ENCODE data around the gene FARP1. TPM values are rescaled to one million over a fixed set of nuclear protein-coding genes. Genes with fewer than 3 reads are reported as not detected.
A peak's percentile ranks its signal among the peaks of the same experiment; 100 is the strongest.

FARP1 gene
- total and polyA plus RNA-seq, 2 experiments from 2014 or later: 43.2 to 44.2 TPM

DNA sequence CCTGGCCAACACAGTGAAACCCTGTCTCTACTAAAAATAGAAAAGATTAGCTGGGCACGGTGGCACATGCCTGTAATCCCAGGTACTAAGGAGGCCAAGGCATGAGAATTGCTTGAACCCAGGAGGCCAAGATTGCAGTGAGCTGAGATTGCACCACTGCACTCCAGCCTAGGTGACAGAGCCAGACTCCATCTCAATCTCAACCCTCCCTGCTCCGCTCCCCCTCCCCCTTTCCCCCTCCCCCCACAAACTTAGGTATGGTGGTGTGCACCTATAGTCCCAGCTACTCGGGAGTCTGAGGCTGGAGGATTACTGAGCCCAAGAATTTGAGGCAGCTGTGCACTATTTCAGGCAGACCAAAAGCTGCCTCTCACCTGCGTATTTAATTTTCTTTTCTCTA, 55.8 kb downstream of the FARP1 start:
- H3K27me3 ChIP-seq: no peaks in the 10 kb centered on the region
- no peaks in the 10 kb centered on the region for H3K36me3 ChIP-seq
- H3K9me3 ChIP-seq (ENCODE audit: low read depth): no peaks in the 10 kb centered on the region
- no peak for DNase-seq (ENCODE audit: low read depth in 1 of 2, low spot score in 1 of 2)
- peaks cover 34% of the 10 kb centered on the region for H3K4me1 ChIP-seq (ENCODE audit: low read depth)
- no peak overlapping the region for H3K4me3 ChIP-seq
- no peak overlapping the region for H3K27ac ChIP-seq
- no peak for TF ChIP-seq CTCF (IDR thresholded peaks at IDR 0.05; ENCODE audit: low read depth, low read length)

DNA sequence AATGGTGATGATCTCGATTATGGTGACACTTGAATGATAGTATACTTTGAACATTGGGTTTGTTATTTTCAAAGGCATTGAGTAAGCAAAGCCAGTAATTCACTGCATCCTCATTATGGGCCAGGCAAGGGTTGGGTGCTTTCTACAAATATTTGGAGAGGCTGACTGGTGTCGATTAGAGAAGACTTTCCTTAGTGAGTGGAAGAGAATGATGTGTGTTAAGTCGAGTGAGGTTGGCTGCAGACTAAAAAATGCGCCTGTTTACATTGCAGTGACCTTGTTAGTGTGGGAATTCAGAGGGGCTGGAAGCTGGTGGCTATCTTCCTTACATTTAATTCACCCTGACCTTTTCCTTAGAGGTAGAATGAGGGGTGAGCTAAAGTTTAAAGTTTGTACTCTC, 56.6 kb downstream of the FARP1 start:
- Histone ChIP-seq H3K4me1 (ENCODE audit: low read depth) (peaks cover 34% of the 10 kb centered on the region), H3K27ac (peak overlapping the region; percentile 68), H3K27me3 (no peaks in the 10 kb centered on the region), H3K9me3 (ENCODE audit: low read depth) (no peaks in the 10 kb centered on the region), H3K4me3 (no peak overlapping the region), H3K36me3 (no peaks in the 10 kb centered on the region)
- DNase-seq (ENCODE audit: low read depth in 1 of 2, low spot score in 1 of 2): no peak
- TF ChIP-seq CTCF (IDR thresholded peaks at IDR 0.05; ENCODE audit: low read depth, low read length): no peak

GRCh38 chr13:98200211-98200878, 57.5 kb downstream of the FARP1 start:
- Histone ChIP-seq H3K27me3 (no peaks in the 10 kb centered on the region), H3K36me3 (no peaks in the 10 kb centered on the region), H3K9me3 (ENCODE audit: low read depth) (no peaks in the 10 kb centered on the region), H3K4me1 (ENCODE audit: low read depth) (peaks cover 34% of the 10 kb centered on the region), H3K27ac (peak overlapping the region; percentile 68), H3K4me3 (no peak overlapping the region)
- DNase-seq (ENCODE audit: low read depth in 1 of 2, low spot score in 1 of 2): no peak
- TF ChIP-seq CTCF (IDR thresholded peaks at IDR 0.05; ENCODE audit: low read depth, low read length): no peak

DNA sequence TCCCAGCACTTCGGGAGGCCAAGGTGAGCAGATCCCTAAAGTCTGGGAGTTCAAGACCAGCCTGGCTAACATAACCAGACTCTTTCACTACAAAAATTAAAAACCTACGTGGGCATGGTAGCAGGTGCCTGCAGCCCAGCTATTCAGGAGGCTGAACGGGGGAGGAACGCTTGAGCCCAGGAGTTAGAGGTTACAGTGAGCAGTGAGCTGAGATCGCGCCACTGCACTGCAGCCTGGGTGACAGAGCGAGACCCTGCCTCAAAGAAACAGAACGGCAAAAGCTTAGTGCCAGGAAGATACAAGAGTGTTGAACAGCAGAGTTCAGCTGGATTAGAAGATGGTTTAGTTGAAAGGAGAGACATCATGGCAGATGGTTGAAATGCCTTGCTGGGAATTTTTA, 58.3 kb downstream of the FARP1 start:
- Histone ChIP-seq H3K4me1 (ENCODE audit: low read depth) (peaks cover 34% of the 10 kb centered on the region), H3K27me3 (no peaks in the 10 kb centered on the region), H3K27ac (no peak overlapping the region), H3K4me3 (no peak overlapping the region), H3K9me3 (ENCODE audit: low read depth) (no peaks in the 10 kb centered on the region), H3K36me3 (no peaks in the 10 kb centered on the region)
- no peak for DNase-seq (ENCODE audit: low read depth in 1 of 2, low spot score in 1 of 2)
- no peak for TF ChIP-seq CTCF (IDR thresholded peaks at IDR 0.05; ENCODE audit: low read depth, low read length)

DNA sequence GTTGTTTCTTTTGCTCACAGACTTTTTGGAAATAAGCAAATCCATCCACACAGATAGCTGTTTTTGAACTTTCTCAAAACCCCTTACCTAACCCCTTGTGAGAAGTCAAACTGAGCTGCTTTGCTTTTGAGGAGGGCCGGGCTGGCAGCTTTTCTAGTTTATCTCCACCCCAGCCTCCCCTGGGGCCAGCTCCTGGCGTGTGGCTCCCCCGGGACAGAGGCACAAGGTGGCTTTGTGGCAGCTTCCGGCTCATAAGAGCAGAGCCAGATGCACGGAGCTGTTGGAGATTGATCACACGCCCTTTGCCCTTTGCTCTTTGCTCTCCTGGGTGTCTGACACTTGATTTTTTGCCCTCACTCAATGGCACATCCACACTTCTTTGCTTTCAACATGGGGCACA, 59.1 kb downstream of the FARP1 start:
- no peaks in the 10 kb centered on the region for H3K36me3 ChIP-seq
- peaks cover 35% of the 10 kb centered on the region for H3K4me1 ChIP-seq (ENCODE audit: low read depth)
- H3K27ac ChIP-seq: peak overlapping the region; percentile 70
- no peaks in the 10 kb centered on the region for H3K27me3 ChIP-seq
- H3K4me3 ChIP-seq: no peak overlapping the region
- no peak for TF ChIP-seq CTCF (IDR thresholded peaks at IDR 0.05; ENCODE audit: low read depth, low read length)
- DNase-seq (ENCODE audit: low read depth in 1 of 2, low spot score in 1 of 2): peak in 1 of 2 donors; percentile 57
- no peaks in the 10 kb centered on the region for H3K9me3 ChIP-seq (ENCODE audit: low read depth)
